Putamen (tissue), 1 donor: Measurements from ENCODE around the gene MAD1L1.
"Not testable (repeated sequence)": the region's sequence is repeated elsewhere in the genome, so short reads cannot be mapped to it uniquely, and the experiment has no call there.

Source experiments
- DNase-seq: peaks from one replicate; pipeline ENCODE4 v3.0.0-alpha.2; 2016; ENCODE audit warnings: low spot score

The MAD1L1 gene

DNA sequence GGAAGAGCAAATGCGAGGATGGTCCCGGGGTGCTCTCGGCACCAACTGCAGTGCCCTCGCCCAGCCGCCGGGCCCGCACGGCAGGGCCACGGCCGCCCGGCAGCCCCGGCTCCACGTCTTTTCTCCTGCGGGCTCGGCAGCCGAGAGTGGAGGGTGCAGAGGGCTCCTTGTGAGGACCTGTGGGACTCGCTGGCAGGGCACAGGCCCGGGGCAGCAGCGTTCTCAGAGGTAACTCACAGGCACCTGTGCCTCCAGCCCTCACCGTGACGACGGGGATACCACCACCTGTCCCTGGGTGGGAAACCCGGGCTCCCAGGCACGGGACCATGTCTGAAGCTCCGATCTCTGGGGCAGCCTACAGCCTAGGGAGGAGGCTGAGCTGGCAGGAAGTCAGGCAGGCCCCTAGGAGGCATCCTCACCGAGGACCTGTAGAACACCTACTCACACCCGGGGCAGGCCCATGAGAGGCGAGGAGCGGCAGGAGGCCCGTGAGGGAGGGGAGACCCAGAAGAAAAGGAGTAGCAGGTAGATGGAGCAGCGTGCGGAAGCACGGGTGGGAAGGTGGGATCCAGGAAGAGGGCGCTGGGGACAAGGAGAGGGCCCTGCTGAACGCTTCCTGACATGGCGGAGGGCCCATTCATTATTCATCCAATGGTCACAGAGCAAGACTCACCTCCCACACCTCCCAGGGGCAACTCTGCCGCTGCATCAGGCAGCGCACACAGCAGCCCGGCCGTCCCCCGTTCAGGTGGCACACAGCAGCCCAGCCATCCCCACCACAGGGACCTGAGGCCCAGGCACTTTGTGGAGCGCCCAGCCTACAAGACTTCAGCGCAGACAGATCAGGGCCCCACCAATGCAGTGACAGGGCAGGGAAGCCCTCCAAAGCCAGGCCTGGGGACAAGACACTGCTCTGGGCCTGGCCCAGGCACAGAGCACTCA lies 244.9 kb downstream of the MAD1L1 start:
- no peak for DNase-seq

DNA sequence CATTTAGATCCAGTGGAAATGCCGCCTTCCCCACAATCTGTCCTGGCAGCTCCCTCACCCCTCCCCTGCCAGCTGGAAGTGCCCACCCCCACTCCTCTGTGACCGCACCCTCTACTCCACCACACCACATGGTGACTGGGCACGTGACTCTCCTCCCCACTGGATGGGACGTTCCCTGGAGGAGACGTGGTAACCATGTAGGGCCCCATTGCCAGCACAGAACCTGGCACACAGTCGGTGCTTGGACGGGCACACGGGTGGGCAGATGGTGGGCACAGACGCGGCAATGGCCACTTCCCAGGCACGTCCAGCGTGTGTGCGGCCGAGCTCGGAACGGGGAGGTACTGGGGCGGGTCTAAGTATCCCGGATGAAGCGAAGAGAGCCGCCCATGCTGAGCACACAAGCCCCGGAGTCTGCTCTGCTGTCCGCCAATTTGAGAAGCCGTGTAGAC lies 245.6 kb downstream of the MAD1L1 start:
- DNase-seq, result no peak

DNA sequence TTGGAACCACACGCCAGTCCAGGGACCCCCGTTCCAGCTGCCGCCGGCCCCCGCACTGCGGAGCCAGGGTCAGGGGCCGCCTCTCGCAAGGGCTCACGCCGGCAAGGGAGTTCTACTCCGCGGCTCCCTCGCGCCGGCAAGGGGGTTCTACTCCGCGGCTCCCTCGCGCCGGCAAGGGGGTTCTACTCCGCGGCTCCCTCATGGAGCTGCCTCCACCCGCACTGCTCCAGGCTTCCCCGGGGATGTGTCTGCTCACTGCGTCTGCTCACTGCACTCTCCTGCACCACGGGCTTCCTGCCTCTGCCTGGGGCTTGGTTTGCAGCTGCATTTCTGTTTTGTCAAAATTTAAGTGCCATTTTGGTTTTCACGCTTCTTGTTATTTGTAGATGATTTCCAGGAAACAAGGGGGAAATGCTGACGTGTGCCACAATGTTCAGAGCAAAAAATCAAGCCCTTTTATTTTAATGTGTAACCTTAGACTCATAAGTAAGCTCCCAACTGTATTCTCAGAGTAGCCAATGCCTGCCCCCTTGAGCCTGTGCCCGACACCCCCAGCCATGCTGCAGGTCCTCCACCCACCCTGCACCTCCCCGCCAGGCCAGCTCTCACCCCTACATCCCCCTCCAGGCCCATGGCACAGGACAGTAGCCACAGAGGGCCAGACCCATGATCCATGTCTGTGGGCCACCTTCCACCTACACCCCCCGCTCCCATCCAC lies 246.2 kb downstream of the MAD1L1 start:
- DNase-seq, result no peak

GRCh38 chr7:1985936-1986335 lies 246.8 kb downstream of the MAD1L1 start:
- DNase-seq, result no peak

DNA sequence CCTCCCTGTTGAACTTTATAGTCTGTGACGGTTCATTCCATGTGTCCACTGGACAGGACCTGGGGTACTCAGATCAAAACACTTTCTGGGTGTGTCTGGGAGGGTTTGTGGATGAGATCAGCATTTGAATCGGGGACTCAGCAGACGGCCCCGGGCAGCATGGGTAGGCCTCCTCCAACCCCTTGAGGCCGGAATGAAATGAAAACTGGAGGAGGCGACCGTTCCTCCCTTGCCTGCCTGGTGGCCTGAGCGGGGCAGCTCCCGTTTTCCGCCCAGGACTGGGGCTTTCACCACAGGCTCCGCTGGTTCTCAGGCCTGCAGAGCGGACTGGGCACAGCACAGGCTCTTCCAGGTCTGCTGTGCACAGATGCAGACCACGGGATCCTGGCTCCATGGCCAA lies 247.7 kb downstream of the MAD1L1 start:
- DNase-seq, result no peak

- no peak for DNase-seq
Measured at GRCh38 chr7:1981878-1982230, 250.9 kb downstream of the MAD1L1 start.

DNA sequence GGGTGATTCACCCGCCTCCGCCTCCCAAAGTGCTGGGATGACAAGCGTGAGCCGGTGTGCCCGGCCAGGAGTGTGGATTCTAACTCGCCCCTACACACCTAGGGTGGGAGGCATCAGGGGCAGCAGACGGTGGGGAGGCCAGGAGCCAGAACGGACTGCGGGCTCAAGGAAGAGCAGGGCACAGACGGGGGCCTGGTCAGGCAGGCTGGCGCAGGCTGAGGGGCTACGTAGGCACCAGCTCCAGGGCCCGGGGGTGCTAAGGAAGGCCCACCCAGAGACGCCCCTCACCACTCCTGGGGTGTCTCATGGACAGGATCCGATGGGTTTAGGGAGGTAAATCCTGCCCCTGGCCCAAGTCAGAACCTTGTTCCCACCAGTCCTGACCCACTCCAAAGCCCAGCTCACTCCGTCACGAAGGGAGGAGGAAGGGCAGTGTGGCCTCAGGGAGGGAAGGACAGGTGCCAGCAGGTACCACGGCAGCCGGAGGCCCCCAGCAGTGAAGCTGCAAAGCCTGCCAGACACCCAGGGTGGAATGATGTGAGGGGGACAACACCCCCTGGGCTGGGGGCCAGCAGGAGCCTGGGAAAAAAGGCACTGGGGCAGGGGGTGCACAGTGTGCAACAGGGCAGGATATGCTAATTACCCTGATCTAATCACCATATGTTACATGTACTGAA lies 251.4 kb downstream of the MAD1L1 start:
- no peak for DNase-seq

DNA sequence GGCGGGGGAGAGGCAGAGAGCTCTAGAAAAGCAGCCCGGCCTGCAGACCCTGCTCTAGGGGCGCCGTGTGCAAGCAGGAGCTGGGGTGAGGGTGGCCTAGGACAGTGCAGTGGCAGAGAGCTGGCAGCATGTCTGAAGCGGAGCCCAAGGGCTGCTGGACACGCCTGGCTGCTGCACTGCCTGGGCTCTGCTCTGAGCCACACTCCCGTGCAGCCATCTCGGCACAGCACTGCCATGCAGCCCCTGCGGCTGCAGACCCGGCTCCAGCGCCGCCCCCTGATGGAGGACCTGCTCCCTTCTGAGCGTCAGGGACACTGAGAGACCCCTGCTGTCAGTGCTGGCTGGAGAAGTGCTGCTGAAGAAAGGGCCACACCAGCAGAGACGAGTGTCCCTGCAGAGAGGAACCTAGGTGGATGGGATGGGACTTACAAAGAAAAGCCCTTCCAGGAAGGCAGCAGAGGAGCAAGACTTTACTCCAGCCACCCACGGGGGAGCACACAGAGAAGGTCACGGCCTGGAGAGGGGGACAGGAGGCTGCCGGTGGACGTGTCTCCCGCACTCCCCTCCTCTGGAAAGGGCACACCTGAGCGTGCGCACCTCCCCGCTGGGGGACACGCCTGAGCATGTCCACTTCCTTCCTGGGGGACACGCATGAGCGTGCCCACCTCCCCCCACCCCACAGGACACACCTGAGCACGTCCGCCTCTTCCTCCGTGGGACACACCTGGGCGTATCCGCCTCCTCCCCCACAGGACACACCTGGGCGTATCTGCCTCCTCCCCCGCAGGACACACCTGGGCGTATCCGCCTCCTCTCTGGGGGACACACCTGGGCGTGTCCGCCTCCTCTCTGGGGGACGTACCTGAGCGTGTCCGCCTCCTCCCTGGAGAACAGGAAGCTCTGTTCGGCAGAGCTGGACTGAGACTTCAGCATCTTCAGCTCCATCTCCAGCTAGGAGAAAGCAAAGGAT lies 252.9 kb downstream of the MAD1L1 start:
- no peak for DNase-seq

GRCh38 chr7:1978656-1979590 lies 253.8 kb downstream of the MAD1L1 start:
- DNase-seq, result no peak

DNA sequence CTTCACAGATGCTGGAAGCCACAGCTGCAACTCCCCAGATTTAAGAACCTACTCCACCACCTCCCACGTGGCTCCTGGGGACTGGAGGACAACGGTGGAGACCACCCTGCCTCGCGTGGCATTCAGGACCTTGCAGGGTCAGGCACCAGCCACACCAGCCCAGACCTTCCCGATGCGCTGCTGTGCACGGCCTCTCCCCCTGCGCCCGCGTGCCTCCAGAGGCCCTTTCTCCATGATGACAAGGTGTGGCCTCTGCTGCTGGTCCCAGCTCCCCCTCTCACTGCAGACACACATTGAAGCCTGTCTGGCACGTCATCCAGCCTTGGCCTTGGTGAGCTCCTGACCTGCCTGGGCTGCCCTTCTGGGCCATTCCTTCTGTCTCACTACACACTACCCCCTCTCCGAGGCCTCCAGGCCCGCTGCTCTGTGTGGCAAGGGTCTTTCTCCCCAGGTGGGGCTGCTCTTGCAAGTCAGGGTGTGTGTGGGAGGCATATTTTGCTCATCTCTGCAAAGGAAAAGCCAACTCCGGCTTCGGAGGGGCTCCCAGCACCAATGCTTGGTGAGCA lies 254.8 kb downstream of the MAD1L1 start:
- no peak for DNase-seq

GRCh38 chr7:1977059-1977875 lies 255.5 kb downstream of the MAD1L1 start:
- DNase-seq, result no peak

DNA sequence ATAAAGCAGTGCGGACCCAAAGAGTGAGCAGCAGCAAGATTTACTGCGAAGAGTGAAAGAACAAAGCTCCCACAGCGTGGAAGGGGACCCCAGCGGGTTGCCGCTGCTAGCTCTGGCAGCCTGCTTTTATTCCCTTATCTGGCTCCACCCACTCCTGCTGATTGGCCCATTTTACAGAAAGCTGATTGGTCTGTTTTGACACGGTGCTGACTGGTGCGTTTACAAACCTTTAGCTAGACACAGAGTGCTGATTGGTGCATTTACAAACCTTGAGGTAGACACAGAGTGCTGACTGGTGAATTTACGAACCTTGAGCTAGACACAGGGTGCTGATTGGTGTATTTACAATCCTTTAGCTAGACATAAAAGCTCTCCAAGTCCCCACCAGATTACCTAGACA lies 256.2 kb downstream of the MAD1L1 start:
- not testable (repeated sequence) for DNase-seq

GRCh38 chr7:1975581-1975980 lies 257.2 kb downstream of the MAD1L1 start:
- no peak for DNase-seq

DNA sequence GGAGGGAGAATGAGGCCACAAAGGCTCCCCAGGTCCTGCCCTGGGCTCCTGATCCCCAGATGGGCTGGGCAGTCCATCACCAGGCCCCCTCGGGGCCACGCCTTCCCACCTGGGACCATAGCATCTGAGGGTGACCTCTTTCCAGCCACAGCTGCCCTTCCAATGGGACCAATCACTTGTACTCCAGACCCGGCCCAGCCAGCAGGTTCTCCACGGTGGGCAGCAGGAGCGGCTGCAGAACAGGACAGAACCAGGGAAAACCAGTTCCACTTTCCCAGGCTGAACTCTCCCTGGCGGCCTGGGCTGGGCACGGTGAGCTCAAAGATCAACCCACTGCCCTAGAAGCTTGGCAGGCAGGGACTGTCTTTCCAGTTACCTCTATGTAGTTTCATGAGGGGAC lies 257.6 kb downstream of the MAD1L1 start:
- no peak for DNase-seq

DNA sequence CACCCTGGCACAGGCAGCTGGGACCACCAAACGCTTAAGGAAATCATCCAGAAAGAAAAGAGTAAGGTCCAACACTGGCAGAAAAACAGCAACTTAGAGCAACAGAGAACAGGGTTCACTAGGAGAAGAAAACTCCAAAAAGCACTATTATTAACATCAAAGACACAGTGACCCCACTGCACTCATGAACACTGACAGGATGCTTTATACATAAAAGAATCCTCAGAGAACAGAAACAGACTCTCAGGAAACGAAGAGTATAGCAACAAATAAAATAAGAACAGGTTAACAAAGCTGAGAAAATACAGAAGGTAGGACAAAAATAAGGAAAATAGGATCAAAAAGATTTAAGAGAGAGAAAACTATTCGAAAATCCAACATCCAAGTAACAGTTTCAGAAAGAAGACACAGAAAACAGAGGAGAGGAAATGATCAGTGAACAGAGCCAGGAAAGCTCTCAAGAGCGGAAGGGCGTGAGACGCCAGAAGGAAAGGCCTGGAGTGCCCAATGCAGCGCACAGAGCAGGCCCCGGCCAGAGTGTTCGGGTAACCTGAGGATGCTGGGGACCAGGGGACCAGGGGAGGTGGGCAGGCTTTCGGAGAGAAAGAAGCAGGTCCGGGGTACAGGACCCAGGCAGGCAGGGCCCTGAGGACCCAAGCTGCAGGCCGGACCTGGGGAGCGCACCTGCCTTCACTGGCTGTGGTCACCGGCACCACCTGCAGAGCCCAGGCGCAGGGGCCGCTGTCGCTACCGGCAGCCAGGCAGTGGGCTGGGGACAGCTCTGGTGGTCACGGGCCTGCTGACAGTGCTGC lies 258.2 kb downstream of the MAD1L1 start:
- DNase-seq, result no peak

- no peak for DNase-seq
Measured at GRCh38 chr7:1973321-1974251, 259.2 kb downstream of the MAD1L1 start.

DNA sequence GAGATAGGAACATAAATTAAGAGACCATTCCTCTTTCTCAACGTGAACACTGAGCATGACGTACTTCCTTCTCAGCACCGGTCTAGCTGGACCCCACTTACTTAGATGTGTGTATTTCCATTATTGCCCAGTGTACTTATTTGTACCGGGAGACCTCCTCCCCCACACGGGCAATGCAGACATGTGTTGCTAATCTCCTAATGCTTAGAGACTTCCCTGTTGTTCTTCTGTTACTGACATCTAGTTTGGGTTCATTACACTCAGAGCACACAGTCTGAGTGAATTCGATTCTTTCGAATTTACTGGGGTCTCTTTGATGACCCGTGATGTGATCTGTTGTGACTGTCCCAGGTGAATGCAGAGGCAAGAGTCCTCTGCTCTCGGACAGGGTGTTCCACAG lies 260.0 kb downstream of the MAD1L1 start:
- no peak for DNase-seq
